Keratinocyte (primary cell): ENCODE data around the gene CIBAR2. TPM values are rescaled to one million over a fixed set of nuclear protein-coding genes. Genes with fewer than 3 reads are reported as not detected.

ENCODE experiments used
- DNase-seq: peaks from one replicate; pipeline ENCODE4 v3.0.0-alpha.2; 2011; ENCODE audit warnings: low read depth, missing footprints, low spot score
- FAIRE-seq: peaks from 2 replicates; lab custom pipeline; 2011; peaks lifted over from hg19 to GRCh38; lab: Jason Lieb, UNC
- H2AFZ ChIP-seq: 2 replicates; pipeline ENCODE4 v1.6.0; 2012; ENCODE audit warnings: low read length, control low read depth, inconsistent platforms; ENCODE audit not compliant: control insufficient read depth
- H3K27ac ChIP-seq: 2 replicates; pipeline ENCODE4 v1.5.1; 2011; ENCODE audit warnings: low read length; ENCODE audit not compliant: control insufficient read depth, insufficient read depth
- H3K27me3 ChIP-seq: 3 replicates; pipeline ENCODE4 v1.6.0; 2011; ENCODE audit warnings: low read length; ENCODE audit not compliant: control insufficient read depth, insufficient read depth; ENCODE audit errors: extremely low read depth
- H3K36me3 ChIP-seq, 2 experiments: 2 replicates in 1 of 2; 3 replicates in 1 of 2; pipeline ENCODE4 v1.5.1; 2011; ENCODE audit warnings: low read length in 2 of 2, mild to moderate bottlenecking in 1 of 2; ENCODE audit not compliant: control insufficient read depth in 2 of 2, insufficient read depth in 2 of 2; ENCODE audit errors: extremely low read depth in 1 of 2
- H3K4me1 ChIP-seq: 3 replicates; pipeline ENCODE4 v1.5.1; 2011; ENCODE audit warnings: low read length; ENCODE audit not compliant: control insufficient read depth, insufficient read depth; ENCODE audit errors: extremely low read depth
- H3K4me2 ChIP-seq: 3 replicates; pipeline ENCODE4 v1.6.0; 2011; ENCODE audit warnings: low read depth, low read length; ENCODE audit not compliant: control insufficient read depth, insufficient read depth; ENCODE audit errors: extremely low read depth
- H3K4me3 ChIP-seq, 3 experiments: fragments of 200-600 bp in 1 of 3; sonication (generic) in 1 of 3; 2 replicates in 2 of 3; 3 replicates in 1 of 3; pipeline ENCODE4 v1.5.1; 2011 to 2016; ENCODE audit warnings: low read length in 3 of 3, mild to moderate bottlenecking in 3 of 3, control low read depth in 2 of 3, inconsistent platforms in 1 of 3, low read depth in 1 of 3, mixed read lengths in 1 of 3, mixed run types in 1 of 3, moderate library complexity in 1 of 3; ENCODE audit not compliant: control insufficient read depth in 2 of 3, insufficient read depth in 2 of 3; ENCODE audit errors: extremely low read depth in 1 of 3
- H3K79me2 ChIP-seq: 2 replicates; pipeline ENCODE4 v1.6.0; 2012; ENCODE audit warnings: low read length; ENCODE audit not compliant: control insufficient read depth, insufficient read depth
- H3K9ac ChIP-seq: 3 replicates; pipeline ENCODE4 v1.6.0; 2011; ENCODE audit warnings: low read length; ENCODE audit not compliant: control insufficient read depth, insufficient read depth; ENCODE audit errors: extremely low read depth
- H3K9me1 ChIP-seq: 3 replicates; pipeline ENCODE4 v1.6.0; 2011; ENCODE audit warnings: low read length; ENCODE audit not compliant: control insufficient read depth, insufficient read depth; ENCODE audit errors: extremely low read depth
- H3K9me3 ChIP-seq: 2 replicates; pipeline ENCODE4 v1.5.1; 2012; ENCODE audit warnings: low read depth, low read length; ENCODE audit not compliant: control insufficient read depth
- H4K20me1 ChIP-seq: 3 replicates; pipeline ENCODE4 v1.6.0; 2011; ENCODE audit warnings: low read length; ENCODE audit not compliant: control insufficient read depth, insufficient read depth; ENCODE audit errors: extremely low read depth
- CTCF ChIP-seq, 3 experiments: IDR thresholded peaks in 1 of 3; conservative IDR thresholded peaks in 1 of 3; optimal IDR thresholded peaks in 1 of 3; 2 replicates in 2 of 3; 3 replicates in 1 of 3; pipeline versions ENCODE3 to v1.5.1; 2011; ENCODE audit warnings: low read length in 3 of 3, mild to moderate bottlenecking in 3 of 3, moderate library complexity in 2 of 3, control low read depth in 1 of 3, inconsistent platforms in 1 of 3; ENCODE audit not compliant: insufficient read depth in 2 of 3; ENCODE audit errors: extremely low read depth in 1 of 3
- EZH2 ChIP-seq: IDR thresholded peaks from one replicate; pipeline ENCODE4 v1.6.1; 2012; ENCODE audit warnings: inconsistent platforms, mild to moderate bottlenecking, low read length, moderate library complexity
- dilution Hi-C: fragments of 300-500 bp; cut with MboI; formaldehyde crosslinking; loops from one replicate; pipeline ENCODE4 v1.7.0; 2020; ENCODE audit warnings: low sequenced_read_pairs; ENCODE audit not compliant: extremely low pct_ligation_motif_present
- polyA plus RNA-seq, 5 experiments: library from polyadenylated mRNA; depleted of rRNA in 3 of 5; stranded (reverse) in 3 of 5; stranded (forward) in 1 of 5; unstranded in 1 of 5; fragments of >200 nt; gene quantifications; 1 replicate in 1 of 5; 2 replicates in 3 of 5; 3 replicates in 1 of 5; pipeline versions ENCODE4 v1.2.1 to v1.2.3, GENCODE V29; 2011 to 2012; ENCODE audit warnings: missing spikeins in 2 of 5, low read depth in 1 of 5, low replicate concordance in 1 of 5

Gene CIBAR2
- polyA plus RNA-seq, 1 donor (not counting 4 experiments of a cell fraction or from before 2014, with no cell fraction given): not detected

- no peaks in the 10 kb centered on the region for H3K9me1 ChIP-seq
- H2AFZ ChIP-seq: no peak overlapping the region
- no peaks in the 10 kb centered on the region for H3K36me3 ChIP-seq
- dilution Hi-C loops: no loop called here
- H3K27me3 ChIP-seq: peaks cover 17% of the 10 kb centered on the region
- H3K4me2 ChIP-seq: no peak overlapping the region
- TF ChIP-seq EZH2 (no peak), CTCF (optimal IDR thresholded peaks at IDR 0.05 in 1 of 3, IDR thresholded peaks at IDR 0.05 in 1 of 3, conservative IDR thresholded peaks at IDR 0.05 in 1 of 3; ENCODE audit: extremely low read depth in 1 of 3, insufficient read depth in 2 of 3, low read length in 3 of 3) (no peak)
- no peaks in the 10 kb centered on the region for H3K4me1 ChIP-seq
- H3K4me3 ChIP-seq: no peak overlapping the region
- no peak for DNase-seq
- no peaks in the 10 kb centered on the region for H3K9me3 ChIP-seq
- no peak overlapping the region for H3K9ac ChIP-seq
- H3K79me2 ChIP-seq: no peaks in the 10 kb centered on the region
- FAIRE-seq: no peak
- no peak overlapping the region for H3K27ac ChIP-seq
- no peaks in the 10 kb centered on the region for H4K20me1 ChIP-seq
Measured at GRCh38 chr16:85083051-85083639, 29.1 kb downstream of the CIBAR2 start.

GRCh38 chr16:85082173-85083050 is 29.9 kb downstream of the CIBAR2 start:
- no peak overlapping the region for H3K9ac ChIP-seq
- no peaks in the 10 kb centered on the region for H4K20me1 ChIP-seq
- H3K4me2 ChIP-seq: peak overlapping the region; percentile 22
- H2AFZ ChIP-seq: no peak overlapping the region
- FAIRE-seq (no peak), DNase-seq (no peak)
- no peak for TF ChIP-seq CTCF (optimal IDR thresholded peaks at IDR 0.05 in 1 of 3, IDR thresholded peaks at IDR 0.05 in 1 of 3, conservative IDR thresholded peaks at IDR 0.05 in 1 of 3; ENCODE audit: extremely low read depth in 1 of 3, insufficient read depth in 2 of 3, low read length in 3 of 3)
- TF ChIP-seq EZH2: peak; percentile 31
- no peak overlapping the region for H3K4me3 ChIP-seq
- no peaks in the 10 kb centered on the region for H3K79me2 ChIP-seq
- dilution Hi-C loops: no loop called here
- no peaks in the 10 kb centered on the region for H3K9me3 ChIP-seq
- no peak overlapping the region for H3K27ac ChIP-seq
- no peaks in the 10 kb centered on the region for H3K9me1 ChIP-seq
- H3K4me1 ChIP-seq: no peaks in the 10 kb centered on the region
- peaks cover 17% of the 10 kb centered on the region for H3K27me3 ChIP-seq
- H3K36me3 ChIP-seq: no peaks in the 10 kb centered on the region
